DMS79 (cell line): ENCODE results near the gene ZBTB2.
"Not testable (repeated sequence)": the region's sequence is repeated elsewhere in the genome, so short reads cannot be mapped to it uniquely, and the experiment has no call there.

Source experiments
- DNase-seq: peaks from one replicate; lab custom pipeline; 2025; lab: John Stamatoyannopoulos, UW

The ZBTB2 gene

GRCh38 chr6:151370509-151371078 is 20.8 kb downstream of the ZBTB2 start:
- DNase-seq, result no peak

- no peak for DNase-seq
Observed at GRCh38 chr6:151365233-151365632, 26.1 kb downstream of the ZBTB2 start.

DNA sequence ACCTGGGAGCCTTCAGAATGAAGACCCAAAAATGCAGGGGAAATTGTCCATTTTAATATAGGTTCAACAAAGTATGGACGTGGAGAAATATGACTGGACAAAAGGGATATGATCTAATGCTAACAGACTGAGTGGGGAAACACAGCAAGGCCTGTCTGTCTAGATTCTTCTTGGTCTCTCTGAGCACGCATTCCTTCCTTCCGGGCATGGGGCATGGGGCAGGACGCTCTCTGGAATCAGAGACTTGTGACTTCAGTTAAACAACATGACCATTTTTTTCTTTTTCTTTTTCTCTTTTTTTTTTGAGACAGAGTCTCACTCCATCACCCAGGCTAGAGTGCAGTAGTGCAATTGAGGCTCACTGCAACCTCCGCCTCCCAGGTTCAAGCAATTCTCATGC is 31.9 kb downstream of the ZBTB2 start:
- DNase-seq, result no peak

- DNase-seq, result no peak
Observed at GRCh38 chr6:151358475-151358874, 32.9 kb downstream of the ZBTB2 start.

DNA sequence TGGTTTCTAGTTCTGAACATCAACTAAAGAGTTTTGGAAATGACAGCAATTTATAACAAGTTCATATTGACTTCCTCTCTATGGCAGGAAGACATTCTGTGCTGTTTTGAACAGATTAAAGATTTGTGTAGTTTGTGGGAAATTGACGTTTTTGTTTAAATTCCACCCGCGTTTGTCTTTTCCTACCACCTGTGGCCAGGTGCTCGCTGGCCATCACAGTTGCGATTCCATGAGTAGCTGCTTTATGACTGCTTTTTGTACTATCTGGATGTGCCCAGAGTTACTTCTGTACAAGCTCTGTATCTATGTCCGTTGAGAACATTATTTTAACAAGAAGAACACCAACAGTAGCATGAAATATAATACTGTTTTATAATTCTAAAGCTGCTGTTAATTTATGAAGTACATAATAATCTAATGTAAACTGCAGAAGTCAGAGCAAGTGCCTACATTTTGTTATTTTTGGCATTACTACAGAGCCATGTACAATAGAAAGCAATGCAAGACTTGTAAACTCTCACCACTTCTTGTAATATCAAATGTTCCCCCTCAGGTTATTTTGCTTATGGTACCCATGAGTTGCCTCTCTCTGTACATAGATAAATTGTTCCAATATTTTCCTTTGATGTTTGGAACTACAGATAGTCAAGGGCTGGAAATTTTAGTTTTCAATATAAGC is 33.5 kb downstream of the ZBTB2 start:
- DNase-seq, result no peak

DNA sequence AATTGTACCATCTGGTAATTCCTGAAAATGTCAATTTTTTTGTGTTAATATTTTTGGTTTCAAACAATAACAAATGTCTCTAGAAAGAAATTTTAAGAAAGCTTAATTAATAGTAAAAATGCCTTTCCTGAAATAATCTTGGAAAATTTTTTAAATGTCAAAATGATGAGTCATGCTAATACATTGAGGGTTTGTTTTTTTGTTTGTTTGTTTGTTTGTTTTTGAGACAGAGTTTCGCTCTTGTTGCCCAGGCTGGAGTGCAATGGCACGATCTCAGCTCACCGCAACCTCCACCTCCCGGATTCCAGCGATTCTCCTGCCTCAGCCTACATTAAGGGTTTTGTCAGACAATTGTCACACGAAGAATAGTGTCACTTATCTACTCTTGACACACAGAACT is 34.4 kb downstream of the ZBTB2 start:
- not testable (repeated sequence) for DNase-seq

GRCh38 chr6:151353795-151354194 is 37.6 kb downstream of the ZBTB2 start:
- no peak for DNase-seq

GRCh38 chr6:151352410-151353396 is 38.7 kb downstream of the ZBTB2 start:
- no peak for DNase-seq

DNA sequence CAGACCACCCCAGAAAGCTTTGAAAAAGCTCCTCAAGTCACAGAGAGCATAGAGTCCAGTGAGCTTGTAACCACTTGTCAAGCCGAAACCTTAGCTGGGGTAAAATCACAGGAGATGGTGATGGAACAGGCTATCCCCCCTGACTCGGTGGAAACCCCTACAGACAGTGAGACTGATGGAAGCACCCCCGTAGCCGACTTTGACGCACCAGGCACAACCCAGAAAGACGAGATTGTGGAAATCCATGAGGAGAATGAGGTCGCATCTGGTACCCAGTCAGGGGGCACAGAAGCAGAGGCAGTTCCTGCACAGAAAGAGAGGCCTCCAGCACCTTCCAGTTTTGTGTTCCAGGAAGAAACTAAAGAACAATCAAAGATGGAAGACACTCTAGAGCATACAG is 39.6 kb downstream of the ZBTB2 start:
- no peak for DNase-seq

- DNase-seq, result peak; percentile 37
Observed at GRCh38 chr6:151351146-151351700, 40.1 kb downstream of the ZBTB2 start.

GRCh38 chr6:151350442-151351145 is 40.8 kb downstream of the ZBTB2 start:
- DNase-seq, result no peak

DNA sequence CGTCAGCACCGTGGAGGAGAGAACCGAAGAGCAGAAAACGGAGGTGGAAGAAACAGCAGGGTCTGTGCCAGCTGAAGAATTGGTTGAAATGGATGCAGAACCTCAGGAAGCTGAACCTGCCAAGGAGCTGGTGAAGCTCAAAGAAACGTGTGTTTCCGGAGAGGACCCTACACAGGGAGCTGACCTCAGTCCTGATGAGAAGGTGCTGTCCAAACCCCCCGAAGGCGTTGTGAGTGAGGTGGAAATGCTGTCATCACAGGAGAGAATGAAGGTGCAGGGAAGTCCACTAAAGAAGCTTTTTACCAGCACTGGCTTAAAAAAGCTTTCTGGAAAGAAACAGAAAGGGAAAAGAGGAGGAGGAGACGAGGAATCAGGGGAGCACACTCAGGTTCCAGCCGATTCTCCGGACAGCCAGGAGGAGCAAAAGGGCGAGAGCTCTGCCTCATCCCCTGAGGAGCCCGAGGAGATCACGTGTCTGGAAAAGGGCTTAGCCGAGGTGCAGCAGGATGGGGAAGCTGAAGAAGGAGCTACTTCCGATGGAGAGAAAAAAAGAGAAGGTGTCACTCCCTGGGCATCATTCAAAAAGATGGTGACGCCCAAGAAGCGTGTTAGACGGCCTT is 41.6 kb downstream of the ZBTB2 start:
- no peak for DNase-seq

DNA sequence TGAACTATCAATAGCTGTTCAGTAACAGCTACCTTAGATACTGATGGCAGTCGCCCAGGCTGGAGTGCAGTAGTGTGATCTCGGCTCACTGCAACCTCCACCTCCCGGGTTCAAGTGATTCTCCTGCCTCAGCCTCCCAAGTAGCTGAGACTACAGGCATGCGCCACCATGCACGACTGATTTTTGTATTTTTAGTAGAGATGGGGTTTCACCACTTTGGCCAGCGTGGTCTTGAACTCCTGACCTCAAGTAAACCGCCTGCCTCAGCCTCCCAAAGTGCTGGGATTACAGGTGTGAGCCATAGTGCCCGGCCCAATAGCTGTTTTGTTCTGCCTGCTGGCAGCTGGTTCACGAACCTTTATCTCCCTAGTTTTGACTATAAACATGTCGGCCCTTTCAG is 48.6 kb downstream of the ZBTB2 start:
- not testable (repeated sequence) for DNase-seq

GRCh38 chr6:151341476-151342195 is 49.7 kb downstream of the ZBTB2 start:
- no peak for DNase-seq

GRCh38 chr6:151340219-151340978 is 51.0 kb downstream of the ZBTB2 start:
- no peak for DNase-seq

GRCh38 chr6:151339369-151339768 is 52.0 kb downstream of the ZBTB2 start:
- DNase-seq, result no peak

DNA sequence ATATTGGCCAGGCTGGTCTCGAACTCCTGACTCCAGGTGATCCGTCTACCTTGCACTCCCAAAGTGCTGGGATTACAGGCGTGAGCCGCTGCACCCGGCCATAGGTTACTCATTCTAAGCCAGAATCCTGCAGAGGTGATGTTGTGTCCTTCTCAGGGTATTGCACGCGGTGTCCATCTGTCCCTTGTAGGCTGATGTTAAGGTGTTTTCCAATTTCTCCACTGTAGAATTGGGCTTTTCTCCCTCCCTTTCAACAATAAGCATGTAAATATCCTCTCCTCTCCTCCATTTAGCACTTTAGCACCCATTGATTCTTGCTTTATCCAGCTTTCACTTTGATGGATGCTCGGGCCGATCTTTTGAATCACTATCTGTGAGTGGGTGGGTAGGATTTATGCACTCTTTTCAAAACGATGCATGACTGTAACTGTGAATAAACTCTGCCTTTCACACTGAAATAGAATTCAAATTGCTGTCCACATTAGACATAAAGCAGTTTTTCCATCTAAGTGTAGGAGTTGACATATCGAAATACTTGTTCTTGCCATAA is 52.6 kb downstream of the ZBTB2 start:
- DNase-seq, result no peak

GRCh38 chr6:151335930-151336329 is 55.4 kb downstream of the ZBTB2 start:
- no peak for DNase-seq

DNA sequence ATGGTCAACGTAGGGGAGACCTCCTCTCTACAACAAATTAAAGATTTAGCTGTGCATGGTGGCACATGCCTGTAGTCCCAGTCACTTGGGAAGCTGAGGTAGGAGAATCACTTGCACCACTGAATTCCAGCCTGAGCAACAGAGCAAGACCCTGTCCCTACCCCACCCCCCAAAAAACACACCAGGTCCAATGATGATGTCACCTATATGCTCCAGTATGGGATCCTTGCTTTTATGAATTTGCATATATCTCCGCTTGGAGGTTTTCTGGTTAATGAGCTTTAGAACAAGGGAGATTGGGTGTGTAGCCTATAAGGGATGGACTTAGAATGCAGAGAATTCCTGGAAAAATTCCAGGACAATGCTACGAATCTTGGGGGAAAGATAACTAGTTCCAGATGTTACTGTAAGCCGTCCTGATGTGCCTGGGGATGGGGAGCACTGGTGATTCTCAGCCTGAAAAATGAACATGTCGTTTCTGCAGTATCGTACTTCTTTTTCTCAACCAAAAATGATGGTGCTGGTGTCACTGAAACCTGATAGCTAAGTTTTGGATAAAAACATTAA is 61.1 kb downstream of the ZBTB2 start:
- DNase-seq, result no peak
